Mucosa of stomach (tissue), 1 donor: ENCODE measurements around the gene ZNF516.
"Not testable (repeated sequence)": the region's sequence is repeated elsewhere in the genome, so short reads cannot be mapped to it uniquely, and the experiment has no call there.

Experiments
- H3K27me3 ChIP-seq: one replicate; pipeline ENCODE4 v1.7.0; 2013; ENCODE audit warnings: mild to moderate bottlenecking, low read length; ENCODE audit not compliant: control insufficient read depth, insufficient read depth
- H3K36me3 ChIP-seq: one replicate; pipeline ENCODE4 v1.7.0; 2013; ENCODE audit warnings: low read length; ENCODE audit not compliant: control insufficient read depth, insufficient read depth
- H3K4me1 ChIP-seq: one replicate; pipeline ENCODE4 v1.7.0; 2013; ENCODE audit warnings: mild to moderate bottlenecking, low read length; ENCODE audit not compliant: control insufficient read depth, insufficient read depth
- H3K4me3 ChIP-seq: one replicate; pipeline ENCODE4 v1.7.0; 2013; ENCODE audit warnings: low read length
- H3K9ac ChIP-seq: one replicate; pipeline ENCODE4 v1.7.0; 2013; ENCODE audit warnings: mild to moderate bottlenecking, low read length, moderate library complexity
- H3K9me3 ChIP-seq: one replicate; pipeline ENCODE4 v1.7.0; 2013; ENCODE audit warnings: mild to moderate bottlenecking, low read length, moderate library complexity; ENCODE audit not compliant: control insufficient read depth
- donor health status: Pancreatic carcinoma.

Gene ZNF516, protein sequence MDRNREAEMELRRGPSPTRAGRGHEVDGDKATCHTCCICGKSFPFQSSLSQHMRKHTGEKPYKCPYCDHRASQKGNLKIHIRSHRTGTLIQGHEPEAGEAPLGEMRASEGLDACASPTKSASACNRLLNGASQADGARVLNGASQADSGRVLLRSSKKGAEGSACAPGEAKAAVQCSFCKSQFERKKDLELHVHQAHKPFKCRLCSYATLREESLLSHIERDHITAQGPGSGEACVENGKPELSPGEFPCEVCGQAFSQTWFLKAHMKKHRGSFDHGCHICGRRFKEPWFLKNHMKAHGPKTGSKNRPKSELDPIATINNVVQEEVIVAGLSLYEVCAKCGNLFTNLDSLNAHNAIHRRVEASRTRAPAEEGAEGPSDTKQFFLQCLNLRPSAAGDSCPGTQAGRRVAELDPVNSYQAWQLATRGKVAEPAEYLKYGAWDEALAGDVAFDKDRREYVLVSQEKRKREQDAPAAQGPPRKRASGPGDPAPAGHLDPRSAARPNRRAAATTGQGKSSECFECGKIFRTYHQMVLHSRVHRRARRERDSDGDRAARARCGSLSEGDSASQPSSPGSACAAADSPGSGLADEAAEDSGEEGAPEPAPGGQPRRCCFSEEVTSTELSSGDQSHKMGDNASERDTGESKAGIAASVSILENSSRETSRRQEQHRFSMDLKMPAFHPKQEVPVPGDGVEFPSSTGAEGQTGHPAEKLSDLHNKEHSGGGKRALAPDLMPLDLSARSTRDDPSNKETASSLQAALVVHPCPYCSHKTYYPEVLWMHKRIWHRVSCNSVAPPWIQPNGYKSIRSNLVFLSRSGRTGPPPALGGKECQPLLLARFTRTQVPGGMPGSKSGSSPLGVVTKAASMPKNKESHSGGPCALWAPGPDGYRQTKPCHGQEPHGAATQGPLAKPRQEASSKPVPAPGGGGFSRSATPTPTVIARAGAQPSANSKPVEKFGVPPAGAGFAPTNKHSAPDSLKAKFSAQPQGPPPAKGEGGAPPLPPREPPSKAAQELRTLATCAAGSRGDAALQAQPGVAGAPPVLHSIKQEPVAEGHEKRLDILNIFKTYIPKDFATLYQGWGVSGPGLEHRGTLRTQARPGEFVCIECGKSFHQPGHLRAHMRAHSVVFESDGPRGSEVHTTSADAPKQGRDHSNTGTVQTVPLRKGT

DNA sequence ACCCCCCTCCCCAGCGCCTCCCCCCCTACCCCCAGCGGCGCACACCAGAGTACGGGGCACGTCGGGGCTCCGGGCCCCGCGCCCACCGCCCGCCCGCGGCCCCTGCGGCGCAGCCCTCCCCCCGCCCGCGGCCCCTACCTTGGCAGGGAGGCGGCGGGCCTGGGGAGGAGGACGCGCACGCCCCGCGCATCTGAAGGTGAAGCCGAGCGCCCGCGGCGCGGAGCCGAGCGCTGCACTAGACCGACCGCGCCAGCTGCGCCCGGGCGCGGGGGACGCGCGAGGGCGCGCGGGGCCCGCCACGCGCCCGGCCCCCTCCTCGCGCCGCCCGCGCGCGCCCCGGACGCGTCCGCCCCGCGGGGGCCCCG lies at the start of gene ZNF516:
ZNF516 (minus strand) TSS at position 237 of the 365 bp plus-strand sequence. CDS start 52,188 bp downstream, outside the sequence.
- Histone ChIP-seq H3K4me3 (peak within 1 kb of the TSS; percentile 88), H3K9me3 (no peaks in the 10 kb centered on the region), H3K9ac (peak within 1 kb of the TSS; percentile 72), H3K4me1 (no peaks in the 10 kb centered on the region), H3K36me3 (no peaks in the 10 kb centered on the region), H3K27me3 (no peaks in the 10 kb centered on the region)

DNA sequence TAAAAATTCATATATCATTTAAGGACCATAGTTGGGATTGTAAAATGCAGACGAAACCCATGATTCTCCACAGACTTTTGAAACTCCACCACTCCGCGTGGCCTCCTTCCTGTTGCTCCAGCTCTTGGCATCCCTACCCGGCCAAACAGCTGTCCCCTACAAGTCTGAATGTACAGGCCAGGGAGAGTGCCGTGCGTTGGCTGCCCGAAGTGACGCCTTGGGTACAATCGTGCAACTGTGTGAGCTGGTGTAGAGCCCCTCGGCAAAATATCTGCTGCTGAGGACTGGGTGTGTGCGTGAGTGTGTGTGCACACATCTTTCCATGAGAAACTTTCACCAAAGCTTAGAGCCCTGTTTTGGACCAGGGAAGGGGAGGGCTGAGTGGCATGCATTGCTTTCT lies 43.8 kb upstream of the ZNF516 start:
- Histone ChIP-seq H3K9ac (no peak overlapping the region), H3K4me3 (no peak overlapping the region), H3K27me3 (no peaks in the 10 kb centered on the region), H3K9me3 (no peaks in the 10 kb centered on the region), H3K36me3 (no peaks in the 10 kb centered on the region), H3K4me1 (no peaks in the 10 kb centered on the region)

DNA sequence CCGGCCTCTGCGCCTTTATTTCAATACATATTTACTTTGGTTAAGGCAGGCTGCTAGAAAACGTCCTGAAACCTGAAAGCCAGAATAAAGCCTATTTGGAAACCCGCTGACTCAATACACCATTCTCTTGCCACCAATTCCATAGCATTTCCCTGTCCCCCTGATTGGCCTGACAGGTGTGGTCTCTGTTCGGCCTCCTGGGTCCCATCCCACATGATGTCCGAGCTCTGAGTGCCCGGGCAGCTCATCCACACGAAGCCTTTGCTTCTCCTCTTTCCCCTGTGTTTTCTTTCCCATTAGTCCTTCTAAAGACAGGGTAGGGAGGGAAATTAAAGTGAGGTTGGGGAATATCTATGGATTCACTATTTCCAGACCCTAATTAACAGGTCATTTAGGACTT lies 42.6 kb upstream of the ZNF516 start:
- H3K4me1 ChIP-seq = no peaks in the 10 kb centered on the region
- no peaks in the 10 kb centered on the region for H3K36me3 ChIP-seq
- no peaks in the 10 kb centered on the region for H3K27me3 ChIP-seq
- no peaks in the 10 kb centered on the region for H3K9me3 ChIP-seq
- H3K9ac ChIP-seq = no peak overlapping the region
- H3K4me3 ChIP-seq = no peak overlapping the region

DNA sequence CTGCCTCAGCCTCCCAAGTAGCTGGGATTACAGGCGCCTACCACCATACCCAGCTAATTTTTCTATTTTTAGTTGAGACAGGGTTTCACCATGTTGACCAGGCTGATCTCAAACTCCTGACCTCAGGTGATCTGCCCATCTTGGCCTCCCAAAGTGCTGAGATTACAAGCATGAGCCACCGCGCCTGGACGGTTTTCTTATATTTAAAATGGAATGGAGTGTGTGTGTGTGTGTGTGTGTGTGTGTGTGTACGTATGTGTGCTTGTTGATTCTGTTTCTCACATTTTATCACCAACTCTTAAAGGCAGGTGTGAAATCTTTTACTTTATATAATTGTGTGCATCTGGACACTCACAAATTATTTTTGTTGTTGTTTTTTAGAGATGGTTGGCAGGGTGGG lies 41.6 kb upstream of the ZNF516 start:
- not testable (repeated sequence) for H3K4me3 ChIP-seq, H3K9ac ChIP-seq, H3K27me3 ChIP-seq, H3K9me3 ChIP-seq, H3K36me3 ChIP-seq, H3K4me1 ChIP-seq

DNA sequence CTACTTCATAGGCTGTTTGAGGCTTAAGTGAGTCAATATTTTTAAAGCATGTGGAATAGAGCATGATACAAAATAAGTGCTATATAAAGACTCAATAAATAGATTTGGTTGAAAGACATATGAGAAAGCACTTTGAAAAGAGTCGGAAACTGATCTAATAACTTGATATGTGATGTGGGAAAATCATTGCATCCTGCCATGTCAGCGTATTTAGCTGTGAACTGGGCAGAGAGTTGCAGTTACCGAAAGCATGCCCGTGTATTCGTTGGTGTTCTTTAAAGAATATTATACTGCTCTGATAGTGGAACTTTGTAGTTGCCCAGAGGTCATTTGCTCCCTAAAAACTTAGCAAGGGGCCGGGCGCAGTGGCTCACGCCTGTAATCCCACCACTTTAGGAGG lies 37.8 kb upstream of the ZNF516 start:
- no peaks in the 10 kb centered on the region for H3K27me3 ChIP-seq
- H3K4me3 ChIP-seq = no peak overlapping the region
- peaks cover 4% of the 10 kb centered on the region for H3K4me1 ChIP-seq
- no peaks in the 10 kb centered on the region for H3K9me3 ChIP-seq
- H3K9ac ChIP-seq = no peak overlapping the region
- H3K36me3 ChIP-seq = no peaks in the 10 kb centered on the region

DNA sequence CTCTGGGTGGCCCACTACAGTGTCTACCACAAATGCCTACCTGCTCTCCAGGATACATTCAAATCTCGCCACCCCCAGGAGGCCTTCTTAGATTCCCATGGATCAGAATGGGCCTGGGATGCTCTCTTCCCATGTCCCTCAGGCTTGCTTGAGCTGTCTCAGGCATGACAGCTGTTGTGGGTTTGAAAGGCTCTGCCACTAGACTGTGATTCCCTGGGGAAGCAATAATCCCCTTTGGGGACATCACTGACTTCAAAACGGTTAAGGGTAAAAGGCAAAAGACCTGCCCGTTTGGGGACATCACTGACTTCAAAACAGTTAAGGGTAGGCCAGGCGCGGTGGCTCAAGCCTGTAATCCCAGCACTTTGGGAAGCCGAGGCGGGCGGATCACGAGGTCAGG lies 35.8 kb upstream of the ZNF516 start:
- H3K4me1 ChIP-seq = peaks cover 4% of the 10 kb centered on the region
- H3K9me3 ChIP-seq = no peaks in the 10 kb centered on the region
- no peaks in the 10 kb centered on the region for H3K36me3 ChIP-seq
- H3K4me3 ChIP-seq = no peak overlapping the region
- H3K27me3 ChIP-seq = peaks cover 5% of the 10 kb centered on the region
- H3K9ac ChIP-seq = no peak overlapping the region

DNA sequence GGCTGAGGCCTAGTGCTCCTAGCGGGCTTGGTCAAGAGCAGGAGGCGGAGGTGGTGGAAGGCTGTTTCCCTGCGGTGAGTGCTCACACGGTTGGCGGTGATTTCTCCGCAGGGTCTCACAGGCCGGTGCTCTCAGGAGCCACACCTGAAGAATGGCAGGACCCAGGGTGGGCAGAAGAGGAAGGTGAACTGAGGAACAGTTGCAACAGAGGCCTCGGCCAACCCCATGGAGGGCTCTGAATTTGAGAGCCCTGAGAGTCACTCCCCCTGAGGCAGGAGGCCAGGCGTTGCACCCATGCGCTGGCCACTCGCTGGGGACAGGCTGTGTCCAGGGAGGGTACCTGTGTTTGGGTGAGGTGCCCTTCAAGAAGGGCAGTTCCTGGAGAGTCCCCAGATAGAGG lies 35.3 kb upstream of the ZNF516 start:
- Histone ChIP-seq H3K4me1 (peaks cover 9% of the 10 kb centered on the region), H3K9me3 (no peaks in the 10 kb centered on the region), H3K36me3 (no peaks in the 10 kb centered on the region), H3K9ac (no peak overlapping the region), H3K27me3 (peaks cover 5% of the 10 kb centered on the region), H3K4me3 (no peak overlapping the region)

DNA sequence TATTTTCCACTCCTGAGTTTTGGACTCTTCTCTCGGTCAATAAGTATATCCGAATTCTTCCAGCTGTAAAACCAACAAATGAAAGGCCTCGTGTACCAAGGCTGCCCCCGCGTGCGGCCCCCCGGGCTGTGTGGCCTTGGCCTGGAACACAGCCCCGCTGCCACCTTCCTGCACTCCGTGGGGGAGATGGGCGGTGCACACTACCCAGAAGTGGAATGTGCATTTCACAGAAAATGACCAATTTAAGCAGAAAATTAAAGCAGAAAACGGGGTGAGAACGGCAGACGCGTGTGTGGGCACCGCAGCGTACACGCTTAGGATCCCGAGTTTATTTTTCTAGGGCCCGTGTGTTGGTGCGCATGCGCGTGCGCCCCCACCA lies 34.4 kb upstream of the ZNF516 start:
- Histone ChIP-seq H3K9ac (no peak overlapping the region), H3K36me3 (no peaks in the 10 kb centered on the region), H3K4me1 (peaks cover 15% of the 10 kb centered on the region), H3K4me3 (no peak overlapping the region), H3K27me3 (peaks cover 5% of the 10 kb centered on the region), H3K9me3 (no peaks in the 10 kb centered on the region)

DNA sequence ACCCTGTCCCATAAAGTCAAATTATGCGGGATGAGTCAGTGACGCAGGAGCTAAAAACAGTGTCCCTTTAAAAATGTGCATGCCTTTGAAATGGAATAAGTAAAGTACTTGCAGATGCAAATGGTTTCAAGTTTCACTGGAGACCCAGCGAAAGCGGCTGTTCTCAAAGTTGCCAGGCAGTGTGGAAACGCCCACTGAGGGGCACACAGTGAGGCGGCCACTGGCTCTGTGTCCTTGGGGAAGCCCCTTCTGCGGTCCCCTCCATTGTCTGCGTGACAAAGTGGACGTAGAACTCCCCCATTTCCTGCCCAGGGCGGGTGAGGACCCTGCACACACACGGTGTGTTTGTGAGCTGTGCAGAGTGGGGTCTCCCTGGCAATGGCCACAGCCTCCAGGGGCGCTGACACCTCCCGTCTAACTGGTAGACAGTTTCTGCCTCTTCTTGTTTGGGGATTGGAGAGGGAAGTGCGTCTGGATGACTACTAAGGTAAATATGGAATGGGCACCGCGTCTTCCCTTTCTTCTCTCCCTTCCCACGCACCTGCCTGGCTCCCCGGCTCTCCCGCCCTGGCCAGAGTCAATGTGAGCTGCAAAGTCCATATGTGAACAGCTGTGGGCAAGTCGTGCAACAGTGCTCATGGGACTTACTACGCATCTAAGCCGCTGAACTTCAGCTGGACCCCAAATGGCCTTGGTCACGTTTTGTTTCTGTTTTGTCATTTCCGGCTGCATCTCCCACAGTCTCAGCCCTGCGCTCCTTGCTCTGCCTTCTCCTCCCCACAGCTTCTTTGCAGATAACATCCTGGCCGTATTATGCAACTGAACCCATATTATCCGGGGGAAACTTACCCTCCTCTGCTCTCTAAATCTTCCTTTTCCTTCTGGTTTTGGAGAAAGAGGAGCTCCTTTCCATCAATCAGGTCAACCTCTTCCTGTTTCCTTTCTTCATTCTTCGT lies 33.7 kb upstream of the ZNF516 start:
- H3K36me3 ChIP-seq = no peaks in the 10 kb centered on the region
- H3K9ac ChIP-seq = peak overlapping the region; percentile 32

DNA sequence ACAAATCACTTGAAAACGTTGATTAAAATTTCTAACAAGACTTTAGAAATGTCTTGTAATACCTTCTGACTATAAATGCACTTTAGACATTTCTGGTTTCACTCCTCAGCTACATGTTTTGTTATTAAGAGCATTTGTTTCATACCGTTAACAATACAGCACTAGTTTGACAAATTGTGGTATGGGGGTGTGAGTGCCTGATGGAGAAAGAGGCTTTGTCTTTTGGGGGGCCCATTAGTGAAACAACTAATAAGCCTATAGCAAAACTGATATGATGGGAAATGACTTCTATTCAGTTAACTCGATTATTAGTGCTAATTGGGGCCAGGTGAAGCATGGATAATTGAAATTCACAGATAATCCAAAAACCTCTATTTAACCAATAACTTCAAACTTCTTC lies 30.9 kb upstream of the ZNF516 start:
- no peak overlapping the region for H3K9ac ChIP-seq
- H3K4me3 ChIP-seq = no peak overlapping the region
- H3K4me1 ChIP-seq = peaks cover 15% of the 10 kb centered on the region
- no peaks in the 10 kb centered on the region for H3K9me3 ChIP-seq
- peaks cover 5% of the 10 kb centered on the region for H3K27me3 ChIP-seq
- no peaks in the 10 kb centered on the region for H3K36me3 ChIP-seq

More for the DNA sequence above, 33.7 kb upstream of the ZNF516 start:
- no peak overlapping the region for H3K4me3 ChIP-seq
- H3K9me3 ChIP-seq = no peaks in the 10 kb centered on the region
- H3K27me3 ChIP-seq = peaks cover 5% of the 10 kb centered on the region
- H3K4me1 ChIP-seq = peaks cover 15% of the 10 kb centered on the region
